Measurements from ENCODE around the gene PIAS2. TPM values are rescaled to one million over a fixed set of nuclear protein-coding genes. Genes with fewer than 3 reads are reported as not detected.

The PIAS2 gene
- total RNA-seq, 1 donor = 36.6 TPM

- no peaks in the 10 kb centered on the region for H4K20me1 ChIP-seq (ENCODE audit: insufficient read depth, low read length)
- H3K9me3 ChIP-seq (ENCODE audit: low read depth, low read length) = no peaks in the 10 kb centered on the region
- H3K36me3 ChIP-seq (ENCODE audit: insufficient read depth, low read length) = no peaks in the 10 kb centered on the region
- H3K4me3 ChIP-seq (ENCODE audit: insufficient read depth, low read length) = no peak overlapping the region
- no peak for DNase-seq (ENCODE audit: insufficient read length, low spot score, missing footprints)
- no peak overlapping the region for H2AFZ ChIP-seq (ENCODE audit: low read length)
- H3K27me3 ChIP-seq (ENCODE audit: insufficient read depth, low read length) = no peaks in the 10 kb centered on the region
- no peak overlapping the region for H3K4me2 ChIP-seq (ENCODE audit: insufficient read depth, low read length)
- no peaks in the 10 kb centered on the region for H3K79me2 ChIP-seq (ENCODE audit: insufficient read depth, low read length)
- H3K27ac ChIP-seq (ENCODE audit: low read depth, low read length) = no peak overlapping the region
- H3K4me1 ChIP-seq (ENCODE audit: insufficient read depth, low read length) = no peaks in the 10 kb centered on the region
- TF ChIP-seq, protein P1, sequence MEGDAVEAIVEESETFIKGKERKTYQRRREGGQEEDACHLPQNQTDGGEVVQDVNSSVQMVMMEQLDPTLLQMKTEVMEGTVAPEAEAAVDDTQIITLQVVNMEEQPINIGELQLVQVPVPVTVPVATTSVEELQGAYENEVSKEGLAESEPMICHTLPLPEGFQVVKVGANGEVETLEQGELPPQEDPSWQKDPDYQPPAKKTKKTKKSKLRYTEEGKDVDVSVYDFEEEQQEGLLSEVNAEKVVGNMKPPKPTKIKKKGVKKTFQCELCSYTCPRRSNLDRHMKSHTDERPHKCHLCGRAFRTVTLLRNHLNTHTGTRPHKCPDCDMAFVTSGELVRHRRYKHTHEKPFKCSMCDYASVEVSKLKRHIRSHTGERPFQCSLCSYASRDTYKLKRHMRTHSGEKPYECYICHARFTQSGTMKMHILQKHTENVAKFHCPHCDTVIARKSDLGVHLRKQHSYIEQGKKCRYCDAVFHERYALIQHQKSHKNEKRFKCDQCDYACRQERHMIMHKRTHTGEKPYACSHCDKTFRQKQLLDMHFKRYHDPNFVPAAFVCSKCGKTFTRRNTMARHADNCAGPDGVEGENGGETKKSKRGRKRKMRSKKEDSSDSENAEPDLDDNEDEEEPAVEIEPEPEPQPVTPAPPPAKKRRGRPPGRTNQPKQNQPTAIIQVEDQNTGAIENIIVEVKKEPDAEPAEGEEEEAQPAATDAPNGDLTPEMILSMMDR (IDR thresholded peaks at IDR 0.05; ENCODE audit: extremely low read depth, low read depth, low read length) = no peak
Measured at GRCh38 chr18:46820863-46821262, 96.4 kb downstream of the PIAS2 start.

DNA sequence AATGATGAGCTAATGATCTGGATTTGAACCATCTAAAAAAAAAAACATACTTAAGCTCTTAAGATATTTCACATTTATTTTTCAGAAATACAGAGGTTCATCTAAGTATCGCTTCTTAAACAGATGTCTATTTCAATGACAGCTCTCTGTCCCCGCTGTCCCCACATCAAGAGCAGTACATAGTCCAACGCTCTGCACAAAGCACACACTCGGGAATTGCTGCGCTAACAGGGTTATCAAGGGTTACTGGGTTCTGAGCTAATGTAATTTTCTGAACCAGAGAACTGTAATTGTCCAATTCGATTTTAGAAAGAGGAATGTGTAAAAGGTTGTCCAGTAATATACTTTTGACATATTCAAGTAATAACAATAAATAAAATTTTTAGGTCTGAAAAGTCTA is 101.6 kb downstream of the PIAS2 start:
- Histone ChIP-seq H3K79me2 (ENCODE audit: insufficient read depth, low read length) (no peaks in the 10 kb centered on the region), H4K20me1 (ENCODE audit: insufficient read depth, low read length) (no peaks in the 10 kb centered on the region), H3K4me3 (ENCODE audit: insufficient read depth, low read length) (no peak overlapping the region), H3K27me3 (ENCODE audit: insufficient read depth, low read length) (no peaks in the 10 kb centered on the region), H2AFZ (ENCODE audit: low read length) (no peak overlapping the region), H3K4me2 (ENCODE audit: insufficient read depth, low read length) (no peak overlapping the region), H3K9me3 (ENCODE audit: low read depth, low read length) (no peaks in the 10 kb centered on the region), H3K4me1 (ENCODE audit: insufficient read depth, low read length) (no peaks in the 10 kb centered on the region), H3K36me3 (ENCODE audit: insufficient read depth, low read length) (no peaks in the 10 kb centered on the region), H3K27ac (ENCODE audit: low read depth, low read length) (no peak overlapping the region)
- no peak for DNase-seq (ENCODE audit: insufficient read length, low spot score, missing footprints)
- TF ChIP-seq, protein P1 (IDR thresholded peaks at IDR 0.05; ENCODE audit: extremely low read depth, low read depth, low read length) = no peak

- Histone ChIP-seq H3K4me2 (ENCODE audit: insufficient read depth, low read length) (no peak overlapping the region), H3K27ac (ENCODE audit: low read depth, low read length) (no peak overlapping the region), H4K20me1 (ENCODE audit: insufficient read depth, low read length) (no peaks in the 10 kb centered on the region), H3K4me1 (ENCODE audit: insufficient read depth, low read length) (no peaks in the 10 kb centered on the region), H3K27me3 (ENCODE audit: insufficient read depth, low read length) (no peaks in the 10 kb centered on the region), H3K4me3 (ENCODE audit: insufficient read depth, low read length) (no peak overlapping the region), H2AFZ (ENCODE audit: low read length) (no peak overlapping the region), H3K79me2 (ENCODE audit: insufficient read depth, low read length) (no peaks in the 10 kb centered on the region), H3K36me3 (ENCODE audit: insufficient read depth, low read length) (no peaks in the 10 kb centered on the region), H3K9me3 (ENCODE audit: low read depth, low read length) (no peaks in the 10 kb centered on the region)
- TF ChIP-seq, protein P1 (IDR thresholded peaks at IDR 0.05; ENCODE audit: extremely low read depth, low read depth, low read length) = no peak
- DNase-seq (ENCODE audit: insufficient read length, low spot score, missing footprints) = no peak
Measured at GRCh38 chr18:46814399-46814798, 102.9 kb downstream of the PIAS2 start.

DNA sequence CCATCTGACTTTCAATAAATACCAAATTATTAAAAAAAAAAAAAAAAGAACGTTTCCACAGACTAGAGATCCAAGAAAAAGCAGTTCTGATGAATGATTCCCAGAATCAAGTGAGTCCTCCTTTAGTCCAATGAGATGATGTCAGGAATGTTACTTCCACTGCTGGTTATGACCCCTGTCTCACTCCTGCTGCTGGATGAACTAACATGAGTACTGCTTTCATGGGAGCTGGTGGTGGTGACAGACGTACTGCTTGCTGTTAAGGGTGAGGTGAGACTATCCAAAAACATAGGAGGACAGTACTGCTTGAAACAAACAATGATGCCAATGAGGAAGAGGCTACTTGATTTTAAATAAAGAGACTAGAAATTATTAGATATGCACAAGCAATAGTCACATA is 105.0 kb downstream of the PIAS2 start:
- no peaks in the 10 kb centered on the region for H3K27me3 ChIP-seq (ENCODE audit: insufficient read depth, low read length)
- H2AFZ ChIP-seq (ENCODE audit: low read length) = no peak overlapping the region
- no peaks in the 10 kb centered on the region for H3K79me2 ChIP-seq (ENCODE audit: insufficient read depth, low read length)
- H3K36me3 ChIP-seq (ENCODE audit: insufficient read depth, low read length) = no peaks in the 10 kb centered on the region
- H3K9me3 ChIP-seq (ENCODE audit: low read depth, low read length) = no peaks in the 10 kb centered on the region
- no peak overlapping the region for H3K27ac ChIP-seq (ENCODE audit: low read depth, low read length)
- no peak for DNase-seq (ENCODE audit: insufficient read length, low spot score, missing footprints)
- no peak overlapping the region for H3K4me2 ChIP-seq (ENCODE audit: insufficient read depth, low read length)
- H4K20me1 ChIP-seq (ENCODE audit: insufficient read depth, low read length) = no peaks in the 10 kb centered on the region
- H3K4me1 ChIP-seq (ENCODE audit: insufficient read depth, low read length) = no peaks in the 10 kb centered on the region
- TF ChIP-seq, protein P1 (IDR thresholded peaks at IDR 0.05; ENCODE audit: extremely low read depth, low read depth, low read length) = no peak
- H3K4me3 ChIP-seq (ENCODE audit: insufficient read depth, low read length) = no peak overlapping the region

All from osteoblast (primary cell).